ENCODE results near the gene DPF1. TPM values are rescaled to one million over a fixed set of nuclear protein-coding genes. Genes with fewer than 3 reads are reported as not detected.

The DPF1 gene
- total and polyA plus RNA-seq, 2 donors (not counting 1 experiment from before 2014, with no cell fraction given), result 0.50 to 1.6 TPM

- Histone ChIP-seq H3K4me1 (ENCODE audit: control insufficient read depth, extremely low read depth, insufficient read depth, low read length) (peaks cover 24% of the 10 kb centered on the region), H3K4me3 (replicated peaks in 1 of 4; ENCODE audit: control extremely low read depth in 1 of 4, insufficient read depth in 1 of 4, low read depth in 3 of 4, low read length in 4 of 4) (no peak overlapping the region), H3K79me2 (ENCODE audit: control insufficient read depth, insufficient read depth, low read length) (peaks cover 17% of the 10 kb centered on the region), H3K27ac (ENCODE audit: insufficient read depth, low read length) (peak overlapping the region; percentile 14), H3K9ac (ENCODE audit: insufficient read depth, low read length) (no peak overlapping the region), H3K36me3 (ENCODE audit: control insufficient read depth, insufficient read depth, low read length) (no peaks in the 10 kb centered on the region), H4K20me1 (ENCODE audit: control insufficient read depth, extremely low read depth, insufficient read depth, low read length) (no peaks in the 10 kb centered on the region), H3K27me3 (ENCODE audit: control insufficient read depth, insufficient read depth, low read length) (no peaks in the 10 kb centered on the region), H3K9me3 (ENCODE audit: control insufficient read depth, insufficient read depth, low read depth, low read length) (no peaks in the 10 kb centered on the region), H2AFZ (ENCODE audit: low read length) (no peak overlapping the region), H3K4me2 (ENCODE audit: extremely low read depth, insufficient read depth, low read length) (no peak overlapping the region)
- TF ChIP-seq EZH2 (IDR thresholded peaks at IDR 0.05; ENCODE audit: low read length, missing control alignments), result no peak
- TF ChIP-seq CTCF (conservative IDR thresholded peaks at IDR 0.05 in 1 of 2, IDR thresholded peaks at IDR 0.05 in 1 of 2; ENCODE audit: low read depth in 1 of 2, low read length in 2 of 2), result no peak
- DNase-seq (ENCODE audit: low read depth in 2 of 2), result no peak
These were observed 26.4 kb upstream of the DPF1 start for GRCh38 chr19:38250428-38250820.

- Histone ChIP-seq H3K4me2 (ENCODE audit: extremely low read depth, insufficient read depth, low read length) (no peak overlapping the region), H3K9me3 (ENCODE audit: control insufficient read depth, insufficient read depth, low read depth, low read length) (no peaks in the 10 kb centered on the region), H3K36me3 (ENCODE audit: control insufficient read depth, insufficient read depth, low read length) (no peaks in the 10 kb centered on the region), H3K79me2 (ENCODE audit: control insufficient read depth, insufficient read depth, low read length) (peaks cover 2% of the 10 kb centered on the region), H3K4me1 (ENCODE audit: control insufficient read depth, extremely low read depth, insufficient read depth, low read length) (peaks cover 19% of the 10 kb centered on the region), H3K9ac (ENCODE audit: insufficient read depth, low read length) (no peak overlapping the region), H3K4me3 (replicated peaks in 1 of 4; ENCODE audit: control extremely low read depth in 1 of 4, insufficient read depth in 1 of 4, low read depth in 3 of 4, low read length in 4 of 4) (no peak overlapping the region), H3K27ac (ENCODE audit: insufficient read depth, low read length) (no peak overlapping the region), H3K27me3 (ENCODE audit: control insufficient read depth, insufficient read depth, low read length) (no peaks in the 10 kb centered on the region), H2AFZ (ENCODE audit: low read length) (no peak overlapping the region), H4K20me1 (ENCODE audit: control insufficient read depth, extremely low read depth, insufficient read depth, low read length) (no peaks in the 10 kb centered on the region)
- DNase-seq (ENCODE audit: low read depth in 2 of 2), result no peak
- no peak for TF ChIP-seq CTCF (conservative IDR thresholded peaks at IDR 0.05 in 1 of 2, IDR thresholded peaks at IDR 0.05 in 1 of 2; ENCODE audit: low read depth in 1 of 2, low read length in 2 of 2)
- no peak for TF ChIP-seq EZH2 (IDR thresholded peaks at IDR 0.05; ENCODE audit: low read length, missing control alignments)
These were observed 24.4 kb upstream of the DPF1 start for GRCh38 chr19:38248421-38248820.

GRCh38 chr19:38247734-38248268 is 23.8 kb upstream of the DPF1 start:
- no peak overlapping the region for H3K4me2 ChIP-seq (ENCODE audit: extremely low read depth, insufficient read depth, low read length)
- TF ChIP-seq EZH2 (IDR thresholded peaks at IDR 0.05; ENCODE audit: low read length, missing control alignments), result no peak
- no peak for TF ChIP-seq CTCF (conservative IDR thresholded peaks at IDR 0.05 in 1 of 2, IDR thresholded peaks at IDR 0.05 in 1 of 2; ENCODE audit: low read depth in 1 of 2, low read length in 2 of 2)
- H3K4me1 ChIP-seq (ENCODE audit: control insufficient read depth, extremely low read depth, insufficient read depth, low read length), result peaks cover 19% of the 10 kb centered on the region
- peaks cover 1% of the 10 kb centered on the region for H3K79me2 ChIP-seq (ENCODE audit: control insufficient read depth, insufficient read depth, low read length)
- H3K27ac ChIP-seq (ENCODE audit: insufficient read depth, low read length), result no peak overlapping the region
- H4K20me1 ChIP-seq (ENCODE audit: control insufficient read depth, extremely low read depth, insufficient read depth, low read length), result no peaks in the 10 kb centered on the region
- peak in 1 of 2 donors; percentile 63 for DNase-seq (ENCODE audit: low read depth in 2 of 2)
- no peak overlapping the region for H2AFZ ChIP-seq (ENCODE audit: low read length)
- no peak overlapping the region for H3K4me3 ChIP-seq (replicated peaks in 1 of 4; ENCODE audit: control extremely low read depth in 1 of 4, insufficient read depth in 1 of 4, low read depth in 3 of 4, low read length in 4 of 4)
- no peaks in the 10 kb centered on the region for H3K36me3 ChIP-seq (ENCODE audit: control insufficient read depth, insufficient read depth, low read length)
- H3K27me3 ChIP-seq (ENCODE audit: control insufficient read depth, insufficient read depth, low read length), result no peaks in the 10 kb centered on the region
- H3K9ac ChIP-seq (ENCODE audit: insufficient read depth, low read length), result no peak overlapping the region
- no peaks in the 10 kb centered on the region for H3K9me3 ChIP-seq (ENCODE audit: control insufficient read depth, insufficient read depth, low read depth, low read length)
